IPS-18c (cell line): ENCODE data around the gene JARID2.

Source experiments
- H3K4me3 ChIP-seq: 2 replicates; pipeline ENCODE4 v1.7.0; 2013; ENCODE audit warnings: low read depth, mild to moderate bottlenecking, low read length, moderate library complexity; ENCODE audit not compliant: insufficient read depth
- H3K9me3 ChIP-seq: one replicate; pipeline ENCODE4 v1.6.1; 2013; ENCODE audit warnings: mild to moderate bottlenecking, low read length, moderate library complexity; ENCODE audit not compliant: control insufficient read depth, insufficient read depth

The JARID2 gene

DNA sequence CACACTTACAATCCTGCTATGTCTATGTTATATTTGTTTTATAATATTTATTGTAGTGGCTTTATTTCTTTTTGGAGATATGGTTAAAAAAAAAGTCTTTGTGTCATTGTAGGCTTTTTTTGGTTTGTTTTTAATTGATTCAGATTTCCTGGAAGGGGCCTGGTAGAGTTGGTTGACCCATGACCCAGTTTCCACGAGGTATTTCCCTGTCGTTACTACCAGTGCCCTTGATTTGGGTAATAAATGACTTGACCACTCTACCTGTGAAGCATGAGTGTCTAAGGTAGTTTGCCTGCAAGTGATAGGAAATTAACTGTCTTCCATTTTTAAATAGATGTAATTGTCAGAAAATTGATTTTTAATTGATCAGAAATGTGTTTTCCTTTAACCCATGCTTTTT is 121.0 kb downstream of the JARID2 start:
- Histone ChIP-seq H3K4me3 (no peak overlapping the region), H3K9me3 (no peaks in the 10 kb centered on the region)

GRCh38 chr6:15368186-15368585 is 122.3 kb downstream of the JARID2 start:
- H3K4me3 ChIP-seq = no peak overlapping the region
- H3K9me3 ChIP-seq = no peaks in the 10 kb centered on the region

- H3K9me3 ChIP-seq = no peaks in the 10 kb centered on the region
- H3K4me3 ChIP-seq = no peak overlapping the region
Observed at GRCh38 chr6:15368873-15369272, 123.0 kb downstream of the JARID2 start.

- Histone ChIP-seq H3K4me3 (no peak overlapping the region), H3K9me3 (no peaks in the 10 kb centered on the region)
Observed at GRCh38 chr6:15369838-15370237, 124.0 kb downstream of the JARID2 start.

DNA sequence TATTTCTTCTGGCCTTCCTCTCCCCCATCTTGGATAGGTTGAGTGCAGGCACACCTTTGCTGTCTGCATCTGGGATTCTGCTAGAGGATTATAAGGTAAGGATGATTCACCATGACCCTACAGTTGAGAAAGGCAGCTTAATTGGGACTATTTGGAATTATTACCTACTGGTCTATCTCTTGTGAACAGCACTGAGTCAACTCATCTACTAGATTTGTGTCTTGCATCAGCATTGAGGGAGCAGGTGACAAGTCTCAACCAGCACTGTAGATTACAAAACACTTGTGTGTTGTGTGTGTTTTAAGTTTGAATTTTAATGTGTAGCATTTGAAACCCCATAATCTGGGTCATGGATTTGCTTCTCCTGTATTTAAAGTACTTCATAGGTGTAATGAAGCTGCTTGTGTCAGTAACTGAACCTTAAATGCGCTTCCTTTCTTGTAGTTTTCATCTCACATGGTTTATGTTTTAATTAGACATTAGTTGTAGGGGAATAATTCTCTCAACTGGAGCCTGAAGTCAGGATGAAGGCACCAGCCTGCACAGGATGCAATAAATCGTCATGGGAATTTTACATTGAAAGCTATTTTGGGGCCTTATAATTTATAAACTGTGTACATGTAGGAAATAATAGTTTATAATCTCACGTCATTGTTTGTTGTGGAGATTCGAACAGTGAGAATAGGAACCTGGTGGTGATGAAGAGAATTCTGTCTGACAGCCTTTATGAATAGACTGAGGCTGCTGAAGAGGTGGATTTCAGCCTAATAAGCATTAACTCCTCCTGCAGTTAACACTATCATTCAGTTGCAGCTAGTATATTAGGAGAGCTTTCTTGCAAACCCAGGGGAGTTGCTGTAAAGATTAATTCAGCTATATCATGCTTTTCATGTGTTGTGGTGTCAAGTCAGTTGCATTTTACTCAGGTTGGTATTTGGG is 125.1 kb downstream of the JARID2 start:
- Histone ChIP-seq H3K9me3 (no peaks in the 10 kb centered on the region), H3K4me3 (no peak overlapping the region)

DNA sequence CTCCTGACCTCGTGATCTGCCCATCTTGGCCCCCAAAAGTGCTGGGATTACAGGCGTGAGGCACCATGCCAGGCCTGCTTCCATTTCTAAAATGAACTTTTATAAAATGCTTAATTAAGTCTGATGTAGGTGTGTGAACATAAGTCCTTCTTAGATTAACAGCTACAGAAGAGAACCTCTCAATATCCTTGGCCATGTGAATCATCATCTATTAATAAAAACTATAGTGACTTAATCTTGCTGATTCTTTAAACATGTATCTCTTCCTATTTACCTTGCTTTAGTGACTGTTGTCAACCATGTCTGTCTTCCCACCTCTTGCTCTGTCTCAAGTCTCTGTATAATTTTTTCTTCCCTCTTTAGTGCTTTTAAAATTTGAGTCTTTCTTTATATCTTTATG is 127.1 kb downstream of the JARID2 start:
- H3K4me3 ChIP-seq = no peak overlapping the region
- peaks cover 4% of the 10 kb centered on the region for H3K9me3 ChIP-seq

DNA sequence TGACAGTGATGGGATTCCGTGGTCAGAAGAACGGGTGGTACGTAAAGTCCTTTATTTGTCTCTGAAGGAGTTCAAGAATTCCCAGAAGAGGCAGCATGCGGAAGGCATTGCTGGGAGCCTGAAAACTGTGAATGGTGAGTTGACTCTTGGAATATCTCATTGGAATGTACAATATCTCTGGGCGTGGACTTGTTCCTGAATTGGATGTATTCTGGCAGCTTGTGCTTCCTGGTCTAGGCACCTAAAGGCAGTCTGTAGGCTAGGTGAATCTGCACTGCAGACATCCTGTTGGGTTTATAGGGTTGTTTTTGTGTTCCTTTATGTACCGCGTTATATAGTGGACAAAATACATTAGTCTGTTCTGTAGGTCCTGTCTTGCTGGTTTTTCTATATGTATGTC is 128.2 kb downstream of the JARID2 start:
- H3K9me3 ChIP-seq = peaks cover 4% of the 10 kb centered on the region
- no peak overlapping the region for H3K4me3 ChIP-seq

- peaks cover 4% of the 10 kb centered on the region for H3K9me3 ChIP-seq
- no peak overlapping the region for H3K4me3 ChIP-seq
Observed at GRCh38 chr6:15375018-15375417, 129.1 kb downstream of the JARID2 start.

DNA sequence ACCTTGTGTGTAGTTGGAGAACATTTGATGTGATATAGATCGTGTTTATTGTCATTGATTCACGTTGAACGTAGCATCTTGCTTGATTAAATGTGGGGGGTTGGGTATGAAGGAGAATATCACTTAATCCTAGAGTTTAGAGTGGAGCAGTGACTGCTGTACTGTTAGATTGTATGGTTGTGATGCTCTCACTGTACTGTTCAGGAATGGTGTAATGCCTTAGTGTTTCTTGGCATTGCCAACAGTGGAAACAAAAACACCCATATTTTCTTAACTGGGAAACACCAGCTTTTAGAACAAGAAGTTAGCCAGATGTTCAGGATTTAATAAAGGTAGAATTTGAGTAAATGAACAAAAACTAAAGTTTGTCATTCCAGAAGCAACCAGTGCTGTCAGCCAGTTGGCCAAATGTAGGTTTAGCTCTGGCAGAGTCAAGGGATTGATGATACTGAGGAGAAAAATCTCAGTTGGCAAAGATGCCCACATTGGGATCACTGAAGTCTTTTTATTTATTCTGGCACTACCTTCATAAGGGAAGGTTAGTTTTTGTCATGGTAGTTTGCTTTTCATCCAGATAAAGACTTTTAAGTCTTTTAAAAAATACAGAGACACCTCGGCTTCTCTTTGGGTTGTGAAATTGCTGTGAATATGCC is 129.9 kb downstream of the JARID2 start:
- Histone ChIP-seq H3K9me3 (peaks cover 4% of the 10 kb centered on the region), H3K4me3 (no peak overlapping the region)

DNA sequence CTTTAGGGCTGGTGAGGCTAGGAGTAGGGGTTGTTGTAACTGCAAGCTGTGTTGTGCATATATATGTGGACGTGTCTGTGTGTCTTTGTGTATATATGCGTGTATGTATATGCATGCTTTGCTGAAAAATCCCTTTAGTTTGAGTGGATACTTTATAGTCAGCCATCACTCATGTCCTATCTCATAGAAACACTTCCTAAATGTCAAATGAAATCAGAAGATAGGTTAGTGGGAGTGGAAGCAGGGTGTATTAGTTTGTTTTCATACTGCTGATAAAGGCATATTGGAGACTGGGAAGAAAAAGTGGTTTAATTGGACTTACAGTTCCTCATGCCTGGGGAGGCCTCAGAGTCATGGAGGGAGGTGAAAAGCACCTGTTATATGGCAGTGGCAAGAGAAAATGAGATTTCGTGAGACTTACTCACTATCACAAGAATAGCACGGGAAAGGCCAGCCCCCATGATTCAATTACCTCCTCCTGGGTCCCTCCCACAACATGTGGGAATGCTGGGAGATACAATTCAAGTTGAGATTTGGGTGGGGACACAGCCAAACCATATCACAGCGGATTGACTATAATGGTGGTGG is 131.1 kb downstream of the JARID2 start:
- H3K9me3 ChIP-seq = peaks cover 4% of the 10 kb centered on the region
- no peak overlapping the region for H3K4me3 ChIP-seq

- peaks cover 4% of the 10 kb centered on the region for H3K9me3 ChIP-seq
- H3K4me3 ChIP-seq = no peak overlapping the region
Observed at GRCh38 chr6:15378272-15378671, 132.4 kb downstream of the JARID2 start.

DNA sequence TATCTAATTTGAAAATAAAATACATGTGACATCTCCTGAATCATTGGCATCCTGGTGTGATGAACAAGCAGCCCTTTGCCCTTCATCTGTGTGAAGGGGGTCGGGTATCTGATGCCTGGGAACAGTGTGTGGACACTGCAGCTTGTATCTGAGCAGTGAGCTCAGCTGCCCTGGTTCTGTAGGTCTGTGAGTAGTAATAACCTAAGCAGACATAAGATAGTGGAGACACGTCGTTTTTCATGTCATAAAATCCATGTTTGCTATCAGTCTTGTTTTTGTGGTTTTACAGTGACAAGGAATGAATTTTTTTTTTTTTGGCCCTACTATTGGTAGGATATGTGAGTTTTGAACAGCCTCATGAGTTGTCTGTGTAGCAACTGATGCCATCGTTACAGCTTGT is 133.0 kb downstream of the JARID2 start:
- Histone ChIP-seq H3K4me3 (no peak overlapping the region), H3K9me3 (peaks cover 4% of the 10 kb centered on the region)

DNA sequence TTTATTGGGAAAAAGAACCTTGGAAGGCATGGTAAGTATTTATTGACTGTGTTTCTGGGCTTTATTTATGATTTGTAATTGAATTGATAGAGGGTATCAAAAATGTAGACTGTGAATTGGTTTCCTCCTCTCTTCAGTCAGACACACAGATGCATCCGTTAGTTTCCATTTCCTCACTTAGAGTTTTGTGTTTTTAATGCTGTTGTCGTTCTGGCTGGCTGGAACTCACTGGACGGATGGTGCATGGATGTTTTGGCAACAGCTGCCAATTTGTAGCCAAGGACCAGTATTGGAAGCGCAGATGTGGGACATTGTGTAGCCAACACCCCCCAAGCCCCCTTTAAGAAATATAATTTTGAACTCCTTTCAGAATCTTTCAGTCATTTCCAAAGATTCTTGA is 134.5 kb downstream of the JARID2 start:
- no peak overlapping the region for H3K4me3 ChIP-seq
- peaks cover 4% of the 10 kb centered on the region for H3K9me3 ChIP-seq

- Histone ChIP-seq H3K9me3 (peaks cover 2% of the 10 kb centered on the region), H3K4me3 (no peak overlapping the region)
Observed at GRCh38 chr6:15382089-15382488, 136.2 kb downstream of the JARID2 start.

- H3K9me3 ChIP-seq = no peaks in the 10 kb centered on the region
- H3K4me3 ChIP-seq = no peak overlapping the region
Observed at GRCh38 chr6:15382712-15383111, 136.8 kb downstream of the JARID2 start.

DNA sequence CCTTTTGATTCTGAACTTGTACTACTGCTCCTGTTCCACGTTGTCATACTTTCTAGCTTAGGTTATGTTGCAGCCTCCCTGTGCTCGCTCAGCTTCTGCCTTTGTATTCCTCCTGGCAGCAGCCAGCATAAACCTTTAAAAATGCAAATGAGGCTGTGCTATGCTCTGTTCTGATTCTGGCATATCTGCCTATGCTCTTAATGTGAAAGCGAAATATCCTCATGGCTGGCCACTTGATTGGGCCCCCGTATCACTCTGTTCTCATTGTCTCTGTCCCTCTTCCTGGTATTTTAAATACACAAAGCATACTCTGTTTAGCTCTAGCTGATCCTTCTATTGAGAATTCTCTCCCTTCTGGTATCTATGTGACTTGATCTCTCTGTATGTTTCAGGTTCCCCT is 139.0 kb downstream of the JARID2 start:
- Histone ChIP-seq H3K9me3 (no peaks in the 10 kb centered on the region), H3K4me3 (no peak overlapping the region)

- Histone ChIP-seq H3K4me3 (no peak overlapping the region), H3K9me3 (no peaks in the 10 kb centered on the region)
Observed at GRCh38 chr6:15385521-15385920, 139.7 kb downstream of the JARID2 start.

GRCh38 chr6:15386110-15386755 is 140.4 kb downstream of the JARID2 start:
- Histone ChIP-seq H3K9me3 (no peaks in the 10 kb centered on the region), H3K4me3 (no peak overlapping the region)
